Mammary epithelial cell (primary cell): ENCODE data around the gene CASP2.

Experiments used
- EZH2 ChIP-seq: IDR thresholded peaks from 2 replicates; pipeline ENCODE4 v1.6.1; 2012; ENCODE audit warnings: low read length, inconsistent platforms, borderline replicate concordance
- TF ChIP-seq, protein P1 (sequence below), 2 donors: IDR thresholded peaks in 1 of 2; conservative IDR thresholded peaks in 1 of 2; 2 replicates each; pipeline ENCODE4 v1.5.1; 2011 to 2012; ENCODE audit warnings: inconsistent platforms in 2 of 2, low read length in 2 of 2, mild to moderate bottlenecking in 2 of 2, control low read depth in 1 of 2, low read depth in 1 of 2; ENCODE audit not compliant: insufficient read depth in 1 of 2; ENCODE audit errors: extremely low read depth in 1 of 2

DNA sequence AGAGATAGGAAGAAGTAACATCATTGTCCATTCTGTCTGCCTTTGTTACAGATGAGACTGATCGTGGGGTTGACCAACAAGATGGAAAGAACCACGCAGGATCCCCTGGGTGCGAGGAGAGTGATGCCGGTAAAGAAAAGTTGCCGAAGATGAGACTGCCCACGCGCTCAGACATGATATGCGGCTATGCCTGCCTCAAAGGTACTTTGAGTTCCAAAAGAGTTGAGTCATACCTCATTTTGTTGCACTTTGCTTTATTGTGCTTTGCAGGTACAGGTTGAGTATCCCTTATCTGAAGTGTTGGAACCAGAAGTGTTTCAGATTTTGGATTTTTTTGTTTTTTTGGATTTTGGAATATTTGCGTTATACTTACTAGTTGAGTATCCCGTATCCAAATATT, 15.6 kb downstream of the CASP2 start:
- TF ChIP-seq, protein P1, sequence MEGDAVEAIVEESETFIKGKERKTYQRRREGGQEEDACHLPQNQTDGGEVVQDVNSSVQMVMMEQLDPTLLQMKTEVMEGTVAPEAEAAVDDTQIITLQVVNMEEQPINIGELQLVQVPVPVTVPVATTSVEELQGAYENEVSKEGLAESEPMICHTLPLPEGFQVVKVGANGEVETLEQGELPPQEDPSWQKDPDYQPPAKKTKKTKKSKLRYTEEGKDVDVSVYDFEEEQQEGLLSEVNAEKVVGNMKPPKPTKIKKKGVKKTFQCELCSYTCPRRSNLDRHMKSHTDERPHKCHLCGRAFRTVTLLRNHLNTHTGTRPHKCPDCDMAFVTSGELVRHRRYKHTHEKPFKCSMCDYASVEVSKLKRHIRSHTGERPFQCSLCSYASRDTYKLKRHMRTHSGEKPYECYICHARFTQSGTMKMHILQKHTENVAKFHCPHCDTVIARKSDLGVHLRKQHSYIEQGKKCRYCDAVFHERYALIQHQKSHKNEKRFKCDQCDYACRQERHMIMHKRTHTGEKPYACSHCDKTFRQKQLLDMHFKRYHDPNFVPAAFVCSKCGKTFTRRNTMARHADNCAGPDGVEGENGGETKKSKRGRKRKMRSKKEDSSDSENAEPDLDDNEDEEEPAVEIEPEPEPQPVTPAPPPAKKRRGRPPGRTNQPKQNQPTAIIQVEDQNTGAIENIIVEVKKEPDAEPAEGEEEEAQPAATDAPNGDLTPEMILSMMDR (conservative IDR thresholded peaks at IDR 0.05 in 1 of 2, IDR thresholded peaks at IDR 0.05 in 1 of 2; ENCODE audit: extremely low read depth in 1 of 2, insufficient read depth in 1 of 2, low read depth in 1 of 2, low read length in 2 of 2) = no peak
- no peak for TF ChIP-seq EZH2
